Panc1 (cell line): ENCODE measurements around the gene KLK8. TPM values are rescaled to one million over a fixed set of nuclear protein-coding genes. Genes with fewer than 3 reads are reported as not detected.

Experiments
- ATAC-seq: fragments of 200-7000 bp; cut with Tn5 transposase; 2 replicates; pipeline ENCODE4 v1.9.1; 2020; ENCODE audit warnings: mild to moderate bottlenecking, moderate library complexity
- BruUV-seq: library from RNA; stranded (reverse); fragments of 400-500 nt; replicated peaks from 2 replicates; lab custom pipeline; 2021; lab: Mats Ljungman, UMichigan
- CTCF ChIA-PET: fragments of 300-600 bp; sonication (Branson Sonifier 250); formaldehyde crosslinking; loops from one replicate; lab custom pipeline; 2022; ENCODE audit warnings: antibody characterized with exemption; lab: Charles Lee
- POLR2A ChIA-PET: fragments of 300-600 bp; sonication (Branson Sonifier 250); formaldehyde crosslinking; loops from one replicate; lab custom pipeline; 2022; ENCODE audit warnings: antibody characterized with exemption; lab: Charles Lee
- DNase-seq: peaks from one replicate; pipeline ENCODE4 v3.0.0-alpha.2; 2010; ENCODE audit warnings: low read depth, low spot score
- H3K27ac ChIP-seq: 2 replicates; pipeline ENCODE4 v1.5.1; 2011; ENCODE audit warnings: mild to moderate bottlenecking, low read length, inconsistent platforms
- H3K27me3 ChIP-seq: fragments of 200-500 bp; sonication (Bioruptor generic); 2 replicates; pipeline ENCODE4 v1.6.0; 2014; ENCODE audit warnings: low read length, inconsistent platforms; ENCODE audit not compliant: control insufficient read depth, insufficient read depth
- H3K36me3 ChIP-seq: fragments of 200-500 bp; sonication (Bioruptor generic); 2 replicates; pipeline ENCODE4 v1.5.1; 2014; ENCODE audit warnings: inconsistent platforms, mild to moderate bottlenecking, low read length, moderate library complexity; ENCODE audit not compliant: control insufficient read depth, insufficient read depth
- H3K4me1 ChIP-seq: 2 replicates; pipeline ENCODE4 v1.5.1; 2011; ENCODE audit warnings: inconsistent platforms, mild to moderate bottlenecking, low read length, moderate library complexity; ENCODE audit not compliant: control insufficient read depth, insufficient read depth
- H3K4me3 ChIP-seq, 2 experiments: 2 replicates each; pipeline ENCODE4 v1.5.1; 2011 to 2012; ENCODE audit warnings: low read depth in 2 of 2, low read length in 2 of 2, mild to moderate bottlenecking in 2 of 2, inconsistent platforms in 1 of 2, moderate library complexity in 1 of 2
- H3K9me3 ChIP-seq: fragments of 200-500 bp; sonication (Bioruptor generic); 2 replicates; pipeline ENCODE4 v1.5.1; 2014; ENCODE audit warnings: low read depth, mild to moderate bottlenecking, inconsistent platforms, low read length, moderate library complexity; ENCODE audit not compliant: control insufficient read depth, insufficient read depth
- CTCF ChIP-seq: fragments of 450-650 bp; IDR thresholded peaks from 2 replicates; pipeline ENCODE4 v1.5.1; 2017; ENCODE audit warnings: mild to moderate bottlenecking
- POLR2AphosphoS5 ChIP-seq: IDR thresholded peaks from 2 replicates; pipeline ENCODE4 v1.6.1; 2012; ENCODE audit warnings: mild to moderate bottlenecking, low read depth, low read length, moderate library complexity
- SIN3A ChIP-seq: IDR thresholded peaks from 2 replicates; pipeline ENCODE4 v1.6.1; 2012; ENCODE audit warnings: low read depth, mild to moderate bottlenecking, low read length, moderate library complexity, borderline replicate concordance; ENCODE audit not compliant: insufficient read depth
- TCF7L2 ChIP-seq: IDR thresholded peaks from 2 replicates; pipeline ENCODE4 v1.6.1; 2011; ENCODE audit warnings: mild to moderate bottlenecking, low read depth, low read length, inconsistent platforms
- in situ Hi-C: cut with HindIII; loops from 2 replicates; pipeline ENCODE4 v1.10.0; 2016; ENCODE audit warnings: low sequenced_read_pairs, low pct_unique_long_range_greater_than_20kb
- intact Hi-C: fragments of 100-400 bp; cut with micrococcal nuclease; formaldehyde crosslinking; loops from one replicate; pipeline ENCODE4 v1.10.0; 2022; ENCODE audit not compliant: unreplicated experiment
- total RNA-seq: library from RNA; stranded (reverse); gene quantifications from one replicate; pipeline ENCODE4 v1.2.1, GENCODE V29; 2021; ENCODE audit not compliant: unreplicated experiment
- TF ChIP-seq, protein P1 (sequence below), 2 experiments: IDR thresholded peaks; 2 replicates each; pipeline ENCODE4 v1.6.1; 2011 to 2012; ENCODE audit warnings: low read depth in 2 of 2, control low read depth in 1 of 2, low read length in 1 of 2, mild to moderate bottlenecking in 1 of 2, moderate library complexity in 1 of 2; ENCODE audit not compliant: insufficient read depth in 1 of 2

KLK8 gene
- total RNA-seq, 1 experiment from 2014 or later, result not detected

DNA sequence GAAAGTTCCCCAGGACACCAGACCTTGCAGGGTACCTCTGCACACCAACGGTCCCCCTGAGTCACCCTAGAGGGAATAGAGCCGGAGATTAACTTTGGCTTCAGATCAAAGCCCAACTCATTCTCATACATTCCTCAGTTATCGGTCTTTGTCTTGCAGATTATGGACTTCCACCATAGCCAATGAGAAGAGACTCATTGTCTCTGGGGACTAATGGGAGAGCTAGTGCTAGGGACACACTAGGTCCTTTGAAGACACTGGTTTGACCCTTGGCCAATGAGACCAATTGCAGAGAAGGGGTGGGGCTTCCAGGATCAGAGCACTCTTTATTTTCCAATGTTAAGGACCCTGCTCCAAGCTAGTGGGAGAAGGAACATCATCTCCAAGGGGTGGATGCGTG is 23.8 kb downstream of the KLK8 start:
- ATAC-seq (no peak), DNase-seq (no peak)
- intact Hi-C loops, result no loop called here
- Histone ChIP-seq H3K4me3 (no peak overlapping the region), H3K27me3 (no peaks in the 10 kb centered on the region; the same call in 1 of the 2 replicates), H3K9me3 (no peaks in the 10 kb centered on the region), H3K36me3 (no peaks in the 10 kb centered on the region), H3K27ac (no peak overlapping the region), H3K4me1 (no peaks in the 10 kb centered on the region)
- TF ChIP-seq TCF7L2 (no peak), POLR2AphosphoS5 (no peak), SIN3A (no peak), CTCF (no peak)
- TF ChIP-seq, protein P1, sequence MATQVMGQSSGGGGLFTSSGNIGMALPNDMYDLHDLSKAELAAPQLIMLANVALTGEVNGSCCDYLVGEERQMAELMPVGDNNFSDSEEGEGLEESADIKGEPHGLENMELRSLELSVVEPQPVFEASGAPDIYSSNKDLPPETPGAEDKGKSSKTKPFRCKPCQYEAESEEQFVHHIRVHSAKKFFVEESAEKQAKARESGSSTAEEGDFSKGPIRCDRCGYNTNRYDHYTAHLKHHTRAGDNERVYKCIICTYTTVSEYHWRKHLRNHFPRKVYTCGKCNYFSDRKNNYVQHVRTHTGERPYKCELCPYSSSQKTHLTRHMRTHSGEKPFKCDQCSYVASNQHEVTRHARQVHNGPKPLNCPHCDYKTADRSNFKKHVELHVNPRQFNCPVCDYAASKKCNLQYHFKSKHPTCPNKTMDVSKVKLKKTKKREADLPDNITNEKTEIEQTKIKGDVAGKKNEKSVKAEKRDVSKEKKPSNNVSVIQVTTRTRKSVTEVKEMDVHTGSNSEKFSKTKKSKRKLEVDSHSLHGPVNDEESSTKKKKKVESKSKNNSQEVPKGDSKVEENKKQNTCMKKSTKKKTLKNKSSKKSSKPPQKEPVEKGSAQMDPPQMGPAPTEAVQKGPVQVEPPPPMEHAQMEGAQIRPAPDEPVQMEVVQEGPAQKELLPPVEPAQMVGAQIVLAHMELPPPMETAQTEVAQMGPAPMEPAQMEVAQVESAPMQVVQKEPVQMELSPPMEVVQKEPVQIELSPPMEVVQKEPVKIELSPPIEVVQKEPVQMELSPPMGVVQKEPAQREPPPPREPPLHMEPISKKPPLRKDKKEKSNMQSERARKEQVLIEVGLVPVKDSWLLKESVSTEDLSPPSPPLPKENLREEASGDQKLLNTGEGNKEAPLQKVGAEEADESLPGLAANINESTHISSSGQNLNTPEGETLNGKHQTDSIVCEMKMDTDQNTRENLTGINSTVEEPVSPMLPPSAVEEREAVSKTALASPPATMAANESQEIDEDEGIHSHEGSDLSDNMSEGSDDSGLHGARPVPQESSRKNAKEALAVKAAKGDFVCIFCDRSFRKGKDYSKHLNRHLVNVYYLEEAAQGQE (IDR thresholded peaks at IDR 0.05; ENCODE audit: insufficient read depth in 1 of 2, low read depth in 2 of 2, low read length in 1 of 2), result no peak
- in situ Hi-C loops, result no loop called here
- POLR2A ChIA-PET, result no interaction called here
- BruUV-seq, result no TSS peak
- CTCF ChIA-PET, result no interaction called here

DNA sequence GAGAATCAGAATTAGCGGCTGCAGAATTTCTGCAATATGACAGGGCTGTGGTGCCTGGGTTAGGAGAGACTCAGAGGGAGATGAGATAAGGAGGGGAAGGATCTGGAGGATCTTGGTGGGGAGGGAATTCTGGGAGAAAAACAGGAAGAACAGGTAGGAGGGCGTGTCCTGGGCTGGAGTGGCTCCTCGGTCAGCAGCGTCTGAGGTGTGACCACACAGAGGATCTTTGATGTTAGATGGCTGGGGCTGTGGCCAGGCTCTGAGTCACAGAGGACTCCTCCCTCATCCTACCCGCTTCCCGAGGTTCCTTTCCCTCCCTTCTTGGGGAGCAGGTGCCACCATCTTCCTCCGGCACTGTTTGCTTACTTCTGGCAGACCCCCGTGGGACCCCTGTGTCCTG is 25.6 kb downstream of the KLK8 start:
- CTCF ChIA-PET, result no interaction called here
- no peak overlapping the region for H3K4me3 ChIP-seq
- no peak for ATAC-seq
- no peak for DNase-seq
- H3K27ac ChIP-seq, result no peak overlapping the region
- H3K27me3 ChIP-seq, result no peaks in the 10 kb centered on the region; the same call in 1 of the 2 replicates
- TF ChIP-seq TCF7L2 (no peak), POLR2AphosphoS5 (no peak), CTCF (no peak), SIN3A (no peak)
- TF ChIP-seq, protein P1 (IDR thresholded peaks at IDR 0.05; ENCODE audit: insufficient read depth in 1 of 2, low read depth in 2 of 2, low read length in 1 of 2), result no peak
- intact Hi-C loops, result no loop called here
- POLR2A ChIA-PET, result no interaction called here
- BruUV-seq, result no TSS peak
- in situ Hi-C loops, result no loop called here
- no peaks in the 10 kb centered on the region for H3K4me1 ChIP-seq
- no peaks in the 10 kb centered on the region for H3K9me3 ChIP-seq
- H3K36me3 ChIP-seq, result no peaks in the 10 kb centered on the region
